Heart right ventricle (tissue), 16 donors: ENCODE measurements around the gene NXPH4. TPM values are rescaled to one million over a fixed set of nuclear protein-coding genes. Genes with fewer than 3 reads are reported as not detected.

Experiments
- ATAC-seq, 8 donors: fragments of 200-7000 bp; cut with Tn5 transposase; one replicate each; pipeline ENCODE4 v1.9.1; 2020; ENCODE audit warnings: mild to moderate bottlenecking in 8 of 8, moderate library complexity in 8 of 8, moderate number of reproducible peaks in 1 of 8
- DNase-seq, 2 donors: peaks; one replicate each; pipeline ENCODE4 v3.0.0-alpha.2; 2020
- H3K27ac ChIP-seq, 10 donors: fragments of 200-600 bp; sonication (generic) in 2 of 10; one replicate each; pipeline versions ENCODE4 v1.5.0 to v1.8.0; 2020 to 2022; ENCODE audit warnings: mild to moderate bottlenecking in 3 of 10
- H3K27me3 ChIP-seq, 7 donors: fragments of 200-600 bp; one replicate each; pipeline ENCODE4 v1.8.0; 2021 to 2022; ENCODE audit warnings: mild to moderate bottlenecking in 2 of 7
- H3K36me3 ChIP-seq, 9 donors: fragments of 200-600 bp; sonication (generic) in 1 of 9; one replicate each; pipeline versions ENCODE4 v1.5.0 to v1.8.0; 2020 to 2022; ENCODE audit warnings: mild to moderate bottlenecking in 2 of 9
- H3K4me1 ChIP-seq, 9 donors: fragments of 200-600 bp; sonication (generic) in 1 of 9; one replicate each; pipeline versions ENCODE4 v1.5.0 to v1.8.0; 2020 to 2022; ENCODE audit warnings: mild to moderate bottlenecking in 4 of 9
- H3K4me3 ChIP-seq, 10 donors: fragments of 200-600 bp; sonication (generic) in 2 of 10; one replicate each; pipeline versions ENCODE4 v1.5.0 to v1.8.0; 2020 to 2022; ENCODE audit warnings: mild to moderate bottlenecking in 7 of 10, moderate library complexity in 2 of 10
- H3K9me3 ChIP-seq, 11 donors: fragments of 200-600 bp in 10 of 11; sonication (generic) in 2 of 11; one replicate each; pipeline versions ENCODE4 v1.5.0 to v1.8.0; 2013 to 2022; ENCODE audit warnings: mild to moderate bottlenecking in 2 of 11, control low read depth in 1 of 11, moderate library complexity in 1 of 11
- CTCF ChIP-seq, 9 donors: fragments of 200-600 bp; sonication (generic) in 2 of 9; IDR thresholded peaks; one replicate each; pipeline versions ENCODE4 v1.5.0 to v1.8.0; 2021 to 2022; ENCODE audit warnings: antibody characterized with exemption in 9 of 9, mild to moderate bottlenecking in 5 of 9, moderate library complexity in 1 of 9
- WGBS, 2 donors: extraction: QIAGEN DNeasy Blood & Tissue Kit; methylation state at CpG; one replicate each; pipeline ENCODE4 v1.1.7; 2013; ENCODE audit warnings: inconsistent platforms in 1 of 2; 5-methylcytosine and 5-hydroxymethylcytosine counted together
- intact Hi-C, 10 donors: fragments of 100-400 bp; cut with DNase I; formaldehyde crosslinking; loops; one replicate each; pipeline versions ENCODE4 v1.11.1 to v1.14.2; 2022
- polyA plus RNA-seq, 2 donors: library from polyadenylated mRNA; stranded (reverse); fragments of 200-250 nt; gene quantifications; one replicate each; pipeline ENCODE4 v1.2.3, GENCODE V29; 2013
- total RNA-seq, 10 donors: library from RNA; stranded (reverse); fragmentation: NEBNext Ultra II Directional in 3 of 10; extraction: Animal tissue kit (Norgen Biotek cat#: 25700) in 3 of 10; gene quantifications; one replicate each; pipeline versions ENCODE4 v1.2.1 to v1.2.4, GENCODE V29; 2021 to 2023
- donor health status: Arrhythmogenic right ventricular cardiomyopathy.
- donor health status: ischemic (EF 13 %, LVEDD 7.1; RV severe dilation, severe dysfunction).
- donor health status: healthy with polysubstance abuse.
- donor health status: DM: no; HTN: yes; CAD: no.
- donor health status: DM: no; HTN: no; CAD: no.
- donor health status: ischemic (EF 25% LVEDD 6.9; RV normal size, moderate dysfunction).
- donor health status: ischemic (EF 25% LVEDD 5.7; RV mildly dilated, moderate dysfunction).
- donor health status: healthy.
- donor health status: DM: yes; HTN: yes; CAD: no.
- donor health status: Ischemic cardiomyopathy.
- donor health status: ischemic (EF 35%, LVEDD 5.7; RV mildly dilated, moderate dysfunction).
- donor health status: nonischemic (EF 11% LVEDD 7.7; RV severe dilation, severe dysfunction).
- donor health status: DM: yes; HTN: yes; CAD: no.
- donor health status: PGD.
- donor health status: ischemic (EF 29% LVEDD 5.4; RV normal size, mild dysfunction).
- donor health status: nonischemic (EF 23%, LVEDD 6.1; RV moderate dilation, normal function).

The NXPH4 gene
- total and polyA plus RNA-seq, 12 donors, result 0.18 to 6.2 (median 1.8) TPM

GRCh38 chr12:57237932-57238853 lies 21.6 kb downstream of the NXPH4 start:
- Histone ChIP-seq H3K4me3 (peak overlapping the region; percentile 23 to 61 (median 54)), H3K27ac (peak overlapping the region in 9 of 10 donors; percentile 20 to 85 (median 64)), H3K9me3 (no peaks in the 10 kb centered on the region), H3K36me3 (peaks cover 0 to 19% (median 9%) of the 10 kb centered on the region in 9 donors), H3K4me1 (peaks cover 36 to 92% (median 70%) of the 10 kb centered on the region in 9 donors), H3K27me3 (peaks cover 5 to 83% (median 55%) of the 10 kb centered on the region in 7 donors)
- TF ChIP-seq CTCF (IDR thresholded peaks at IDR 0.05), result no peak
- 4 to 5% methylated on average over 60 to 63 of the region's 63 CpGs for WGBS, 2 donors
- DNase-seq (peak in 1 of 2 donors; percentile 56), ATAC-seq (peak in 4 of 8 donors; percentile 1 to 22 (median 6))
- intact Hi-C loops, result loop anchor here in 4 of 10 donors (1.0 to 2.0 kb wide), 3 partner anchors 23 to 25 kb away; no protein-coding TSS in a partner anchor

- Histone ChIP-seq H3K9me3 (no peaks in the 10 kb centered on the region), H3K27ac (peak overlapping the region in 9 of 10 donors; percentile 48 to 85 (median 64)), H3K27me3 (peaks cover 5 to 91% (median 57%) of the 10 kb centered on the region in 7 donors), H3K4me3 (peak overlapping the region; percentile 23 to 61 (median 54)), H3K36me3 (peaks cover 0 to 11% (median 2%) of the 10 kb centered on the region in 9 donors), H3K4me1 (peaks cover 40 to 97% (median 77%) of the 10 kb centered on the region in 9 donors)
- 1 to 3% methylated on average over 47 of the region's 47 CpGs for WGBS, 2 donors
- TF ChIP-seq CTCF (IDR thresholded peaks at IDR 0.05), result peak; percentile 100
- intact Hi-C loops, result loop anchor here in 7 of 10 donors (1.0 to 2.0 kb wide), 4 partner anchors 24 to 26 kb away; no protein-coding TSS in a partner anchor
- peak; percentile 60 to 77 (median 72) for ATAC-seq
- DNase-seq, result peak; percentile 87 to 92
Measured at GRCh38 chr12:57238854-57239554, 22.4 kb downstream of the NXPH4 start.

DNA sequence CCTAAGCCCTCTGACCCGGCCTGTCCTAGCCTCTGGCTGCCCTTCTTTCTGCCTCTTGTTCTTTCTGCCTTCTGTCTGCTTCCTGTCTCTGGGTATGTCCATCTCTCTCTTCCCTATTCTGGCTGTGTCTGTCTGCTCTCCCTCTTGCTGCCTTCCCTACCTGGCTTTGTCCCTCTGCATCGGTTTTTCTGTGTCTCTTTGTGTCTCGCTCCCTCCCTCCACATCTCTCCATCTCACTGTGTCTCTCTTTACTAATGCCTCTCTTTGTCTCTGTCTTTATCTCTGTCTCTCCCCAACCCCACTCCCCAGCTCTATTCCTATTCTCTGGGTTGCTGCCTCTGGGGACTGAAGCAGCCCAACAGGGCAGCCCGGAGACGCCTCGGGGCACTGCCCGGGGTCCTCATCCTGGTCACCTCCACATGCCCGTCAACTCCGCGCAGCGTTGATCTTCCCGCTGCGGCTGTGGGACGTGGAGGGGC lies 23.0 kb downstream of the NXPH4 start:
- no peak for DNase-seq
- WGBS, 2 donors, result 2% methylated on average over 14 of the region's 14 CpGs
- peak overlapping the region in 6 of 10 donors; percentile 15 to 49 (median 37) for H3K27ac ChIP-seq
- peaks cover 5 to 96% (median 57%) of the 10 kb centered on the region in 7 donors for H3K27me3 ChIP-seq
- H3K9me3 ChIP-seq, result no peaks in the 10 kb centered on the region
- peaks cover 40 to 92% (median 73%) of the 10 kb centered on the region in 9 donors for H3K4me1 ChIP-seq
- peaks cover 0 to 5% (median 0%) of the 10 kb centered on the region in 9 donors for H3K36me3 ChIP-seq
- TF ChIP-seq CTCF (IDR thresholded peaks at IDR 0.05), result no peak
- ATAC-seq, result no peak
- H3K4me3 ChIP-seq, result peak overlapping the region; percentile 30 to 61 (median 54)
- intact Hi-C loops, result loop anchor here in 7 of 10 donors (1.0 to 5.0 kb wide), 5 partner anchors 25 to 112 kb away; partner anchors contain the start of gene LRP1 (in 1 of the 7)
